Dermis blood vessel endothelial cell (primary cell): ENCODE measurements around the gene SCT. TPM values are rescaled to one million over a fixed set of nuclear protein-coding genes. Genes with fewer than 3 reads are reported as not detected.
"Not testable (repeated sequence)": the region's sequence is repeated elsewhere in the genome, so short reads cannot be mapped to it uniquely, and the experiment has no call there.

Experiments
- DNase-seq: peaks from one replicate; pipeline ENCODE4 v3.0.0; 2010
- total RNA-seq: library from RNA; depleted of rRNA; stranded (reverse); fragments of >200 nt; gene quantifications from 2 replicates; pipeline ENCODE4 v1.2.3, GENCODE V29; 2014

Gene SCT, protein sequence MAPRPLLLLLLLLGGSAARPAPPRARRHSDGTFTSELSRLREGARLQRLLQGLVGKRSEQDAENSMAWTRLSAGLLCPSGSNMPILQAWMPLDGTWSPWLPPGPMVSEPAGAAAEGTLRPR
- total RNA-seq: not detected in 2 replicates

- DNase-seq: no peak
Measured at GRCh38 chr11:626475-627307, at the start of gene SCT. Gene SCT (minus strand): TSS chr11:627181. CDS start chr11:627143, 38 bp downstream.

GRCh38 chr11:674406-674805, 47.4 kb upstream of the SCT start:
- no peak for DNase-seq

GRCh38 chr11:673866-674265, 46.9 kb upstream of the SCT start:
- DNase-seq: no peak

GRCh38 chr11:665704-666281, 38.8 kb upstream of the SCT start:
- no peak for DNase-seq

- DNase-seq: no peak
Measured at GRCh38 chr11:665062-665703, 38.2 kb upstream of the SCT start.

DNA sequence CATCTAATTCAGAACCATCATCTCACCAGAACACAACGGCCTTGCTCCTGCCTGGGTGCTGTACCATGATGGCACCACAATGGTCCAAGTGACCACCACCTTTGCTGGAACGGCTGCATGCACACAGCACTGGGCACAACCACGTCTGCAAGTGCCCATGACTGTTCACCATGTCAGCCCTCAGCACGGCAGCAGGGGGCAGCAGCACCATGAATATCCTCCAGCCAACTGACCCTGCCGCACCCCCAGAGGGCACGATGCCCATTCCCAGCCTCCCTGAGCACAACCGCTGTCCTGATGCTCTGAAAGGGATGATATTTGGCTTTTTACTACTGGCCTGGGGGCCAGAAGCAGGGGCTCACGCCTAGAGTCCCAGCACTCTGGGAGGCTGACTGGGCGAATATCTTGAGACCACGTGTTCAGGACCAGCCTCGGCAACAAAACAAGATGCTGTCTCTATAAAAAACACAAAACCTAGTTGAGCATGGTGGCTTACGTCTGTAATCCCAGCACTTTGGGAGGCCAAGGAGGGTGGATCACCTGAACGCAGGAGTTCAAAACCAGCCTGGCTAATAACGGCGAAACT, 35.8 kb upstream of the SCT start:
- DNase-seq: peak; percentile 79

DNA sequence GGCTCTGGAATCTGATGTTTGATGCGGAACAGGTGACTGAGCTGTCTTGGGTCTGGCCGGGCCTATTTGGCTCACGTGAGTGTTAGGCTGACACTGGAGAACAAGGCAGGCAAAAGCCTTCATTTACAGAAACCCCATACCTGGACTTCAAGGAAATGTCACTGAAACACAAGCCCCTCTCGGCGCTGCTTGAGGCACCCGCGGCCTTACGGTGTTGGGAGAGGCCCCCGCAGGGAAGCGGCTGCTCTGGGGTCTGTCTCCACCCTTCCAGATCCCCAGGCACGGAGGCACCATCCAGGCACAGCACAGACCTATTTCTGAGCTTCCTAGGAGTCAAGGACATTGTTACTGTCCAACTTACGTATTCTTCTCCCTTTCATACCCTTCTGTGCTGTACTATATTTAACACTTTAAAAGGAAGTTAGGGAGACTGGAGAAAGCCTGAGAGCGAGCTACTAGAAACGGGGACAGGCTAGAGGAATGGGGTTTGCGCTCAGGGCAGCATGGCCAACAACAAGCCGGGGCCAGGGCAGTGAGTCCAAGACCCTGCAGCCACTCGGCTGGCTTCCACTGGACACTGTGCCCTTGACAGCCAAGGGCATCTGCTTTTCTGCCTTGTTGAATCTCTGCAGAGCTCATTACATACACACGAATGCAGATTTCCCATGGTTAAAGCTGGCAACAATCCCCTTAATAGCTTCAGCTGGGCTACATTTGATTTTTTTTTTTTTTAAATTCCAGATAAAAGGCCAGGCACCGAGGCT, 33.9 kb upstream of the SCT start:
- no peak for DNase-seq

DNA sequence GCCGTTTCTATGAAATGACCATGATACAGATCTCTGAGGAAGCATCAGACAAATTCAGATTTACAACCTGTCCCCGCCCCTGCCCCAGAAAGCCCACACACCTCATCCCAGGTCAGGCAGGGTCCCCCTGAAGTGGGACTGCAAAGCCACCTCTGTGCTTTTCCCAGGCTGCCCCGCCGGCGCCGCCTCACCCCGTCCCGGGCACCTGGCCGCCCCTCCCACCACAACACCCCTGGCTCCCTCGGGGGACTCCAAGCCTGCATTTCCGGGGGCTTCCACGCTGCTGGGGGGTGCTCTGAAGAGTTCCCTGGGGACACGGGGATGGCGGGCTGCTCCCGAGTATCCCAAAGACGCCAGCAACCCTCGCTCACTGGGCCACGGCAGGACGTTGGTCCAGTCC, 33.3 kb upstream of the SCT start:
- no peak for DNase-seq

- DNase-seq: no peak
Measured at GRCh38 chr11:659532-660085, 32.6 kb upstream of the SCT start.

GRCh38 chr11:657691-658126, 30.7 kb upstream of the SCT start:
- no peak for DNase-seq

GRCh38 chr11:656866-657265, 29.9 kb upstream of the SCT start:
- DNase-seq: no peak

GRCh38 chr11:656426-656825, 29.4 kb upstream of the SCT start:
- DNase-seq: no peak

GRCh38 chr11:655036-655726, 28.2 kb upstream of the SCT start:
- DNase-seq: no peak

DNA sequence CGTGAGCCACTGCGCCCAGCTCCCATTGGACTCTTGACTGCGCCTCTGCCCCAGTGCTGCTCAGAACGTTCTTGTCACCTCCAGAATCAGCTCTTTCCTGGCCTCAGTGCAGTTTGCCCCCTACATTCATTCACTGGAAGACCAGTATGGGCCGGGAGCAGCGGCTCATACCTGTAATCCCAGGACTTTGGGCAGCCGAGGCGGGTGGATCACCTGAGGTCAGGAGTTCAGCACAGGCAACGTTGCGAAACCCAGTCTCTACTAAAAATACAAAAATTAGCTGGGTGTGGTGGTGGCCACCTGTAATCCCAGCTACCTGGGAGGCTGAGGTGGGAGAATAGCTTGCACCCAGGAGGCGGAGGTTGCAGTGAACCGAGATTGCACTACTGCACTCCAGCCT, 27.5 kb upstream of the SCT start:
- DNase-seq: not testable (repeated sequence)

- no peak for DNase-seq
Measured at GRCh38 chr11:653837-654236, 26.9 kb upstream of the SCT start.

- DNase-seq: not testable (repeated sequence)
Measured at GRCh38 chr11:653136-653535, 26.2 kb upstream of the SCT start.

DNA sequence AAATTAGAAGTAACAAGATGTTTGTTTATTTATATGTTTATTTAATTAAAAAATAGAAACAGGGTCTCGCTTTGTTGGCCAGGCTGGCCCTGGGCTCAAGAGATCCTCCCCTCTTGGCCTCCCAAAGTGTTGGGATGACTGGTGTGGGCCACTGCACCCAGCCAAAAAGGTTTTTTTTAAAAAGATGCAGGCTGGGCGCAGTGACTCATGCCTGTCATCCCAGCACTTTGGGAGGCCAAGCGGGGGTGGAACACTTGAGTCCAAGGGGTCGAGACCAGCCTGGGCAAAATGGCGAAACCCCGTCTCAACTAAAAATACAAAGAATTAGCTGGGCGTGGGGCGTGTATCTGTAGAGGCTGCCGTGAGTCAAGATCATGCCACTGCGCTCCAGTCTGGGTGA, 23.5 kb upstream of the SCT start:
- no peak for DNase-seq

DNA sequence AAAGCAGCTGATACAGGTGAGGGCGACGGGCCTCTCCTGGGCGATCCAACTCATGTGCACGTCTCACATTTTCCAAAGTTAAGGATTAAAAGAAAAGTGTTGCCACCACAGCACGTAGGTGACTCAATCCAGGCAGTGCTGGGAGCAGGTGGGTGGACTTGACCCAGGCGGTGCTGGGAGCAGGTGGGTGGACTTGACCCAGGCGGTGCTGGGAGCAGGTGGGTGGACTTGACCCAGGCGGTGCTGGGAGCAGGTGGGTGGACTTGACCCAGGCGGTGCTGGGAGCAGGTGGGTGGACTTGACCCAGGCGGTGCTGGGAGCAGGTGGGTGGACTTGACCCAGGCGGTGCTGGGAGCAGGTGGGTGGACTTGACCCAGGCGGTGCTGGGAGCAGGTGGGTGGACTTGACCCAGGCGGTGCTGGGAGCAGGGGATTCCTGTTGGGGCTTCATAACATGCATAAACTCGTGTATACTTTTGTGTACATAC, 20.7 kb upstream of the SCT start:
- DNase-seq: not testable (repeated sequence)

DNA sequence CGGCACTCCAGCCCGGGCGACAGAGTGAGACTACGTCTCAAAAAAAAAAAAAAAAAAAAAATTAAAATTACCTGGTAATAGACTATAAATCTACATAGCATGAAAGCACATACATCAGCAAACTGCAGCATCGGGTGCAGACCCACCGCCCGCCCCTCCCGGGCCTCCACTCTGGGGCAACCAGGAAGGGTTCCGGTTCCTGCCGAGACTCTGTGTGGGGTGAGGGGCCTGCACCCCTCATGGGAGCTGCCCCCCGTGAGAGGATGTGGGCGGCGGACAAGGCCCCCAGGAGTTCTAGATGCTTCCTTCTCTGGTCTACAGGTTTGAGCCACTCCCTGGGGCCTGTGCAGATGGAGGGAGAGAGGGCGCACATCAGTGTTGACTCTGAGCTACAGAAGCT, 19.2 kb upstream of the SCT start:
- no peak for DNase-seq

- no peak for DNase-seq
Measured at GRCh38 chr11:645536-645935, 18.6 kb upstream of the SCT start.
